Osteocyte (in vitro differentiated cells): Measurements from ENCODE around the gene ARHGEF3. TPM values are rescaled to one million over a fixed set of nuclear protein-coding genes. Genes with fewer than 3 reads are reported as not detected.

Experiments used
- DNase-seq: peaks from one replicate; pipeline ENCODE4 v3.0.0; 2021; ENCODE audit warnings: mixed read lengths; ENCODE audit not compliant: unreplicated experiment; ENCODE audit errors: extremely low spot score
- H3K27ac Mint-ChIP-seq: one replicate; pipeline ENCODE4 v1.8.0; 2021; ENCODE audit warnings: mild to moderate bottlenecking, mixed read lengths; ENCODE audit not compliant: unreplicated experiment
- H3K27me3 Mint-ChIP-seq: one replicate; pipeline ENCODE4 v1.8.0; 2021; ENCODE audit warnings: mixed read lengths; ENCODE audit not compliant: unreplicated experiment
- H3K36me3 Mint-ChIP-seq: one replicate; pipeline ENCODE4 v1.8.0; 2021; ENCODE audit warnings: mixed read lengths; ENCODE audit not compliant: unreplicated experiment
- H3K4me1 Mint-ChIP-seq: one replicate; pipeline ENCODE4 v1.8.0; 2021; ENCODE audit warnings: mixed read lengths; ENCODE audit not compliant: unreplicated experiment
- H3K4me3 Mint-ChIP-seq: one replicate; pipeline ENCODE4 v1.8.0; 2021; ENCODE audit warnings: mild to moderate bottlenecking, moderate library complexity, mixed read lengths; ENCODE audit not compliant: unreplicated experiment
- H3K9me3 Mint-ChIP-seq: one replicate; pipeline ENCODE4 v1.8.0; 2021; ENCODE audit warnings: mixed read lengths; ENCODE audit not compliant: unreplicated experiment
- CTCF ChIP-seq: fragments of 200-600 bp; sonication (generic); IDR thresholded peaks from 2 replicates; pipeline ENCODE4 v1.5.0; 2021; ENCODE audit warnings: antibody characterized with exemption, mild to moderate bottlenecking, moderate library complexity
- total RNA-seq: library from RNA; stranded (reverse); gene quantifications from 2 replicates; pipeline ENCODE4 v1.2.1, GENCODE V29; 2021

ARHGEF3 gene
- total RNA-seq, 1 donor from 2014 or later = 2.5 TPM

GRCh38 chr3:56819016-56819809 is 17.5 kb upstream of the ARHGEF3 start:
- H3K27ac Mint-ChIP-seq = no peak overlapping the region
- H3K4me3 Mint-ChIP-seq = no peak overlapping the region
- H3K9me3 Mint-ChIP-seq = no peaks in the 10 kb centered on the region
- H3K36me3 Mint-ChIP-seq = no peaks in the 10 kb centered on the region
- H3K4me1 Mint-ChIP-seq = no peaks in the 10 kb centered on the region
- no peak for TF ChIP-seq CTCF
- DNase-seq = no peak
- H3K27me3 Mint-ChIP-seq = peaks cover 44% of the 10 kb centered on the region

GRCh38 chr3:56818156-56818985 is 16.6 kb upstream of the ARHGEF3 start:
- Mint-ChIP-seq H3K27me3 (peaks cover 36% of the 10 kb centered on the region), H3K9me3 (no peaks in the 10 kb centered on the region), H3K27ac (no peak overlapping the region)

GRCh38 chr3:56817646-56818045 is 15.9 kb upstream of the ARHGEF3 start:
- Mint-ChIP-seq H3K36me3 (no peaks in the 10 kb centered on the region), H3K4me3 (no peak overlapping the region), H3K27ac (no peak overlapping the region), H3K27me3 (peaks cover 29% of the 10 kb centered on the region), H3K9me3 (no peaks in the 10 kb centered on the region), H3K4me1 (peaks cover 10% of the 10 kb centered on the region)
- TF ChIP-seq CTCF = no peak
- peak; percentile 53 for DNase-seq

More at GRCh38 chr3:56818156-56818985, 16.6 kb upstream of the ARHGEF3 start:
- H3K4me1 Mint-ChIP-seq = peaks cover 3% of the 10 kb centered on the region
- DNase-seq = no peak
- TF ChIP-seq CTCF = no peak
- no peak overlapping the region for H3K4me3 Mint-ChIP-seq
- no peaks in the 10 kb centered on the region for H3K36me3 Mint-ChIP-seq

GRCh38 chr3:56816061-56816460 is 14.3 kb upstream of the ARHGEF3 start:
- peak; percentile 2 for DNase-seq
- Mint-ChIP-seq H3K4me1 (peaks cover 12% of the 10 kb centered on the region), H3K27me3 (peaks cover 28% of the 10 kb centered on the region), H3K36me3 (no peaks in the 10 kb centered on the region), H3K4me3 (no peak overlapping the region), H3K27ac (no peak overlapping the region), H3K9me3 (no peaks in the 10 kb centered on the region)
- TF ChIP-seq CTCF = no peak

GRCh38 chr3:56815589-56815988 is 13.8 kb upstream of the ARHGEF3 start:
- Mint-ChIP-seq H3K27ac (no peak overlapping the region), H3K4me1 (peaks cover 12% of the 10 kb centered on the region), H3K9me3 (no peaks in the 10 kb centered on the region), H3K27me3 (peaks cover 28% of the 10 kb centered on the region), H3K36me3 (no peaks in the 10 kb centered on the region), H3K4me3 (no peak overlapping the region)
- DNase-seq = peak; percentile 2
- no peak for TF ChIP-seq CTCF
